Measurements from ENCODE around the gene RAMP3. TPM values are rescaled to one million over a fixed set of nuclear protein-coding genes. Genes with fewer than 3 reads are reported as not detected.

The RAMP3 gene
- total RNA-seq, 1 experiment from 2014 or later: not detected

GRCh38 chr7:45211066-45211465, 53.5 kb downstream of the RAMP3 start:
- H3K27ac ChIP-seq: no peak overlapping the region
- H3F3A ChIP-seq (ENCODE audit: insufficient read depth, low read depth): no peaks in the 10 kb centered on the region
- no peak for DNase-seq
- no peaks in the 10 kb centered on the region for H3K79me2 ChIP-seq (ENCODE audit: low read depth)
- no peaks in the 10 kb centered on the region for H3K9me3 ChIP-seq (ENCODE audit: insufficient read depth, low read depth)
- H3K4me3 ChIP-seq: no peak overlapping the region
- TF ChIP-seq CTCF (conservative IDR thresholded peaks at IDR 0.05) (no peak), EZH2 (IDR thresholded peaks at IDR 0.05; ENCODE audit: low read depth) (no peak)
- no peak overlapping the region for H2AFZ ChIP-seq
- no peaks in the 10 kb centered on the region for H4K20me1 ChIP-seq (ENCODE audit: insufficient read depth)
- H3K27me3 ChIP-seq (ENCODE audit: insufficient read depth, low read depth): peaks cover 100% of the 10 kb centered on the region
- BruUV-seq (replicated peaks): no TSS peak
- H3K36me3 ChIP-seq (ENCODE audit: low read depth): no peaks in the 10 kb centered on the region
- POLR2A ChIA-PET (ENCODE audit: unreplicated experiment): no interaction called here
- CTCF ChIA-PET: no interaction called here
- H3K9me2 ChIP-seq (ENCODE audit: insufficient read depth): no peaks in the 10 kb centered on the region
- intact Hi-C loops (cut with micrococcal nuclease; ENCODE audit: unreplicated experiment): no loop called here
- no peaks in the 10 kb centered on the region for H3K4me1 ChIP-seq (replicated peaks; ENCODE audit: insufficient read depth)
- H3K4me2 ChIP-seq: no peak overlapping the region

- DNase-seq: no peak
- H3F3A ChIP-seq (ENCODE audit: insufficient read depth, low read depth): no peaks in the 10 kb centered on the region
- no peak overlapping the region for H2AFZ ChIP-seq
- H3K27ac ChIP-seq: no peak overlapping the region
- no peak for TF ChIP-seq CTCF (conservative IDR thresholded peaks at IDR 0.05)
- H3K36me3 ChIP-seq (ENCODE audit: low read depth): no peaks in the 10 kb centered on the region
- H3K4me2 ChIP-seq: no peak overlapping the region
- ChIA-PET CTCF (no interaction called here), POLR2A (ENCODE audit: unreplicated experiment) (no interaction called here)
- BruUV-seq (replicated peaks): no TSS peak
- H3K4me3 ChIP-seq: no peak overlapping the region
- H3K4me1 ChIP-seq (replicated peaks; ENCODE audit: insufficient read depth): no peaks in the 10 kb centered on the region
- H3K27me3 ChIP-seq (ENCODE audit: insufficient read depth, low read depth): peaks cover 100% of the 10 kb centered on the region
- no peaks in the 10 kb centered on the region for H3K9me2 ChIP-seq (ENCODE audit: insufficient read depth)
- H3K79me2 ChIP-seq (ENCODE audit: low read depth): no peaks in the 10 kb centered on the region
- H4K20me1 ChIP-seq (ENCODE audit: insufficient read depth): no peaks in the 10 kb centered on the region
- H3K9me3 ChIP-seq (ENCODE audit: insufficient read depth, low read depth): no peaks in the 10 kb centered on the region
- intact Hi-C loops (cut with micrococcal nuclease; ENCODE audit: unreplicated experiment): no loop called here
Observed at GRCh38 chr7:45211958-45212357, 54.4 kb downstream of the RAMP3 start.

- CTCF ChIA-PET: no interaction called here
- Histone ChIP-seq H3K4me2 (no peak overlapping the region), H3F3A (ENCODE audit: insufficient read depth, low read depth) (no peaks in the 10 kb centered on the region), H3K79me2 (ENCODE audit: low read depth) (no peaks in the 10 kb centered on the region), H4K20me1 (ENCODE audit: insufficient read depth) (no peaks in the 10 kb centered on the region), H3K27ac (no peak overlapping the region), H3K9me3 (ENCODE audit: insufficient read depth, low read depth) (no peaks in the 10 kb centered on the region), H3K4me3 (no peak overlapping the region), H3K4me1 (replicated peaks; ENCODE audit: insufficient read depth) (no peaks in the 10 kb centered on the region), H2AFZ (no peak overlapping the region), H3K36me3 (ENCODE audit: low read depth) (no peaks in the 10 kb centered on the region), H3K9me2 (ENCODE audit: insufficient read depth) (no peaks in the 10 kb centered on the region), H3K27me3 (ENCODE audit: insufficient read depth, low read depth) (peaks cover 100% of the 10 kb centered on the region)
- POLR2A ChIA-PET (ENCODE audit: unreplicated experiment): no interaction called here
- no peak for DNase-seq
- intact Hi-C loops (cut with micrococcal nuclease; ENCODE audit: unreplicated experiment): no loop called here
- no TSS peak for BruUV-seq (replicated peaks)
- TF ChIP-seq CTCF (conservative IDR thresholded peaks at IDR 0.05) (no peak), EZH2 (IDR thresholded peaks at IDR 0.05; ENCODE audit: low read depth) (no peak)
Observed at GRCh38 chr7:45212606-45213005, 55.0 kb downstream of the RAMP3 start.
